Transverse colon (tissue), 4 donors: ENCODE measurements around the gene ZNF12. TPM values are rescaled to one million over a fixed set of nuclear protein-coding genes. Genes with fewer than 3 reads are reported as not detected.

Experiments used
- DNase-seq: peaks from one replicate; pipeline ENCODE4 v3.0.0-alpha.2; 2019
- H3K27ac ChIP-seq, 4 donors: fragments of 200-600 bp; sonication (generic); 2 replicates each; pipeline ENCODE4 v1.5.1; 2016 to 2018; ENCODE audit warnings: inconsistent platforms in 4 of 4
- H3K27me3 ChIP-seq: fragments of 200-600 bp; sonication (generic); 2 replicates; pipeline ENCODE4 v1.5.1; 2017; ENCODE audit warnings: inconsistent platforms
- H3K36me3 ChIP-seq, 4 donors: fragments of 200-600 bp; sonication (generic); 2 replicates each; pipeline ENCODE4 v1.5.1; 2017 to 2019; ENCODE audit warnings: inconsistent platforms in 4 of 4
- H3K4me1 ChIP-seq, 4 donors: fragments of 200-600 bp; sonication (generic); 2 replicates each; pipeline ENCODE4 v1.5.1; 2017 to 2020; ENCODE audit warnings: inconsistent platforms in 4 of 4
- H3K4me3 ChIP-seq, 4 donors: fragments of 200-600 bp; sonication (generic); 1 replicate in 1 of 4; 2 replicates in 3 of 4; pipeline versions ENCODE4 v1.5.1 to v1.6.1; 2017 to 2019; ENCODE audit warnings: inconsistent platforms in 4 of 4
- H3K9me3 ChIP-seq, 2 donors: fragments of 200-600 bp; sonication (generic); 2 replicates each; pipeline ENCODE4 v1.5.1; 2017 to 2019; ENCODE audit warnings: inconsistent platforms in 2 of 2
- EP300 ChIP-seq: sonication (generic); formaldehyde crosslinking; IDR thresholded peaks from one replicate; pipeline ENCODE4 v1.6.1; 2017; ENCODE audit warnings: antibody characterized with exemption, low read depth
- POLR2A ChIP-seq: fragments of 450-650 bp; IDR thresholded peaks from one replicate; pipeline ENCODE4 v1.6.1; 2016; ENCODE audit warnings: antibody characterized with exemption, mild to moderate bottlenecking, moderate library complexity
- POLR2AphosphoS5 ChIP-seq, 3 donors: sonication (generic); formaldehyde crosslinking; IDR thresholded peaks; one replicate each; pipeline ENCODE4 v1.6.1; 2016; ENCODE audit warnings: antibody characterized with exemption in 3 of 3
- WGBS, 2 donors: methylation state at CpG; one replicate each; pipeline ENCODE4 v1.1.5; 2018; ENCODE audit warnings: low coverage in 1 of 2; 5-methylcytosine and 5-hydroxymethylcytosine counted together
- in situ Hi-C, 4 donors: fragments of 200-750 bp; cut with MboI; loops; one replicate each; pipeline versions ENCODE4 v1.15.0 to v1.15.1; 2017; ENCODE audit warnings: low sequenced_read_pairs in 3 of 4, low pct_ligation_motif_present in 1 of 4, low pct_unique_long_range_greater_than_20kb in 1 of 4
- intact Hi-C: fragments of 100-400 bp; cut with DNase I; formaldehyde crosslinking; loops from one replicate; pipeline ENCODE4 v1.15.1; 2023; ENCODE audit warnings: low total_unique reads
- total RNA-seq, 4 donors: library from RNA; depleted of rRNA; stranded (reverse); fragments of >200 nt; gene quantifications; one replicate each; pipeline ENCODE4 v1.1.0, GENCODE V29; 2016
- TF ChIP-seq, protein P1 (sequence below), 5 experiments: fragments of 200-600 bp in 3 of 5; fragments of 450-650 bp in 2 of 5; sonication (generic) in 3 of 5; IDR thresholded peaks; 1 replicate in 2 of 5; 2 replicates in 3 of 5; pipeline ENCODE4 v1.5.1; 2016 to 2017; ENCODE audit warnings: antibody characterized with exemption in 5 of 5, inconsistent platforms in 3 of 5, mild to moderate bottlenecking in 2 of 5, moderate library complexity in 1 of 5

Gene ZNF12
- total RNA-seq, 4 donors from 2014 or later: 17.5 to 171 (median 33.8) TPM

- Histone ChIP-seq H3K27me3 (peaks cover 4% of the 10 kb centered on the region), H3K4me1 (peaks cover 6 to 16% (median 11%) of the 10 kb centered on the region in 4 donors), H3K4me3 (no peak overlapping the region), H3K36me3 (peaks cover 0 to 2% (median 0%) of the 10 kb centered on the region in 4 donors), H3K9me3 (no peaks in the 10 kb centered on the region), H3K27ac (no peak overlapping the region)
- in situ Hi-C loops (no loop called here), intact Hi-C loops (no loop called here)
- DNase-seq: no peak
- TF ChIP-seq POLR2A: no peak
- TF ChIP-seq EP300: no peak
- TF ChIP-seq, protein P1, sequence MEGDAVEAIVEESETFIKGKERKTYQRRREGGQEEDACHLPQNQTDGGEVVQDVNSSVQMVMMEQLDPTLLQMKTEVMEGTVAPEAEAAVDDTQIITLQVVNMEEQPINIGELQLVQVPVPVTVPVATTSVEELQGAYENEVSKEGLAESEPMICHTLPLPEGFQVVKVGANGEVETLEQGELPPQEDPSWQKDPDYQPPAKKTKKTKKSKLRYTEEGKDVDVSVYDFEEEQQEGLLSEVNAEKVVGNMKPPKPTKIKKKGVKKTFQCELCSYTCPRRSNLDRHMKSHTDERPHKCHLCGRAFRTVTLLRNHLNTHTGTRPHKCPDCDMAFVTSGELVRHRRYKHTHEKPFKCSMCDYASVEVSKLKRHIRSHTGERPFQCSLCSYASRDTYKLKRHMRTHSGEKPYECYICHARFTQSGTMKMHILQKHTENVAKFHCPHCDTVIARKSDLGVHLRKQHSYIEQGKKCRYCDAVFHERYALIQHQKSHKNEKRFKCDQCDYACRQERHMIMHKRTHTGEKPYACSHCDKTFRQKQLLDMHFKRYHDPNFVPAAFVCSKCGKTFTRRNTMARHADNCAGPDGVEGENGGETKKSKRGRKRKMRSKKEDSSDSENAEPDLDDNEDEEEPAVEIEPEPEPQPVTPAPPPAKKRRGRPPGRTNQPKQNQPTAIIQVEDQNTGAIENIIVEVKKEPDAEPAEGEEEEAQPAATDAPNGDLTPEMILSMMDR (IDR thresholded peaks at IDR 0.05): no peak
- TF ChIP-seq POLR2AphosphoS5 (IDR thresholded peaks at IDR 0.05): no peak
- 79 to 100% methylated on average over 1 to 6 of the region's 6 CpGs for WGBS, 2 donors
These were observed 3.1 kb upstream of the ZNF12 start for GRCh38 chr7:6709808-6710207.

GRCh38 chr7:6708304-6708703, 1.6 kb upstream of the ZNF12 start:
- no peak for TF ChIP-seq EP300
- peaks cover 4% of the 10 kb centered on the region for H3K27me3 ChIP-seq
- DNase-seq: no peak
- in situ Hi-C loops (no loop called here), intact Hi-C loops (no loop called here)
- H3K4me3 ChIP-seq: no peak overlapping the region
- peaks cover 0 to 6% of the 10 kb centered on the region in 2 donors for H3K9me3 ChIP-seq
- H3K27ac ChIP-seq: no peak overlapping the region
- H3K36me3 ChIP-seq: peaks cover 0 to 14% (median 5%) of the 10 kb centered on the region in 4 donors
- H3K4me1 ChIP-seq: peaks cover 6 to 19% (median 12%) of the 10 kb centered on the region in 4 donors
- WGBS, 2 donors: 80 to 95% methylated on average over 1 to 3 of the region's 3 CpGs

DNA sequence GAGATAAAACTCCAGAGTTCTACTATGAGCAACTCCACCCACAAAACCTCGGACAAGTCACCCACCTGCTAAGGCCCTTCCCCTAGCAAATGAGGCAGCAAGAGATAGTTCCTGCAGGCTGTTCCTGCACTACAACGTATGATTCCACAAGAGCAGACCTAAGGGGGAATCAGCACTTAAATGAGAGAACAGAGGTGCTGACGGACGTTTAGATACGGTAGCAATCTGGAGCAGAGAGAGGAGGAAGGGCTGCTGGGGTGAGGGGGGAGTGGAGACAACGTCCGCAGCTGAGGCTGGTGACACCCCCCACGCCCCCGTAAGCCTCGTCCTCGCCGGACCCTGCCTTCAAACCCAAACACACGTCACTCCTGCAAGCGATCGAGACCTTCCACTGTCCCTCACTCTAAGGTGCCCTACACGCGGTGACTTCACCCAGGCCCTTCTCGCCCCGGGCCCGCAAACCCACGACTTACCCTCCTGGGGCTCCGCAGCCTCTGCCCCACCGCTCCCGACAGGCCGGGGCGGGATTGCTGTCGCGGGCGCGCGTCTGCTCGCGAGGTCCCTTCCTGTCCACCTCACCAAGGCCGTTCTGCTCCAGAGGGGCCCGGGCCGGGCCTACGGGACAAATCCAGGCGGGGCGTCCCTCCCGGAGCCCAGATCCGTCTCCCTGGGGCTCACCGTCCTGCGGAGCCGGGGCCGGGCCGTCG, 635 bp downstream of the ZNF12 start:
- Histone ChIP-seq H3K27ac (peak overlapping the region; percentile 86 to 95 (median 92)), H3K4me3 (peak overlapping the region; percentile 86 to 100 (median 96)), H3K9me3 (peaks cover 0 to 6% of the 10 kb centered on the region in 2 donors), H3K27me3 (peaks cover 4% of the 10 kb centered on the region), H3K4me1 (peaks cover 6 to 19% (median 12%) of the 10 kb centered on the region in 4 donors), H3K36me3 (peaks cover 0 to 27% (median 8%) of the 10 kb centered on the region in 4 donors)
- TF ChIP-seq EP300 (no peak), POLR2A (no peak), POLR2AphosphoS5 (IDR thresholded peaks at IDR 0.05) (no peak)
- TF ChIP-seq, protein P1 (IDR thresholded peaks at IDR 0.05): no peak
- DNase-seq: peak; percentile 16
- WGBS, 2 donors: 0 to 1% methylated on average over 4 to 42 of the region's 47 CpGs
- in situ Hi-C loops: no loop called here
- intact Hi-C loops: no loop called here

DNA sequence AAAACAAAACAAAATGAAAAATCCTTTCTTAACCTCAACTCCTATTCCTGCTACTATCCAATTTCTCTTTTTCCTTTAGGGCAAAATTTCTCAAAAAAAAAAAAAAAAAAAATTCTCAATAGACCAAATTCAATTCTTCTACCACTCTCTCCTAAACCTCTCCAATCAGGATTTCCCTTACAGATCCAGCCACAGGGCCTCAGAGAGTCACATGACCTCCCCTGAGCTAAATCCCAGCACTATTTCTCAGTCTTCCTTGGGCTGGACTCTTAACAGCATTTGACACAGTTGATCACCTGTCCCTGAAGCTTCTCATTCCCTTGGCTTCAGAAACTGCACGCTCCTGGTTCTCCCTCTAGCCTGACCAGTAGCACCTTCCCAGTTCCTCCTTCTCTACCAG, 4.9 kb downstream of the ZNF12 start:
- Histone ChIP-seq H3K36me3 (peaks cover 3 to 66% (median 30%) of the 10 kb centered on the region in 4 donors), H3K4me1 (peaks cover 4 to 13% (median 9%) of the 10 kb centered on the region in 4 donors), H3K27me3 (no peaks in the 10 kb centered on the region), H3K9me3 (peaks cover 34 to 40% of the 10 kb centered on the region in 2 donors), H3K27ac (no peak overlapping the region), H3K4me3 (no peak overlapping the region)
- no peak for DNase-seq
- TF ChIP-seq, protein P1 (IDR thresholded peaks at IDR 0.05): no peak
- TF ChIP-seq EP300 (no peak), POLR2AphosphoS5 (IDR thresholded peaks at IDR 0.05) (no peak), POLR2A (no peak)
- intact Hi-C loops (no loop called here), in situ Hi-C loops (no loop called here)
- 97 to 100% methylated on average over 1 of the region's 1 CpG for WGBS, 2 donors
